SH-SY5Y (cell line): Measurements from ENCODE around the gene ADAM12.

ENCODE experiments used
- GATA2 ChIP-seq: IDR thresholded peaks from 2 replicates; pipeline ENCODE4 v1.6.1; 2011; ENCODE audit warnings: mild to moderate bottlenecking, low read depth, low read length
- GATA3 ChIP-seq: IDR thresholded peaks from 2 replicates; pipeline ENCODE4 v1.6.1; 2011; ENCODE audit warnings: low read depth, mild to moderate bottlenecking, low read length, moderate library complexity

GRCh38 chr10:125983161-125983560 is 405.1 kb downstream of the ADAM12 start:
- TF ChIP-seq GATA2 (no peak), GATA3 (no peak)
